Measurements from ENCODE around the gene NMNAT2. TPM values are rescaled to one million over a fixed set of nuclear protein-coding genes. Genes with fewer than 3 reads are reported as not detected.

Gene NMNAT2
- total and polyA plus RNA-seq, 2 donors (not counting 3 experiments of a cell fraction or from before 2014, with no cell fraction given): 0.28 to 0.38 TPM

GRCh38 chr1:183240526-183240825, 177.7 kb downstream of the NMNAT2 start:
- CTCF ChIA-PET: interaction anchor here (1.8 kb wide), 1 partner anchor 13 kb away, joined by 8 read pairs; no protein-coding TSS in a partner anchor
- no peak overlapping the region for H3K9ac ChIP-seq (replicated peaks; ENCODE audit: extremely low read depth, insufficient read depth, low read length)
- H3K4me1 ChIP-seq (ENCODE audit: control insufficient read depth, extremely low read depth, insufficient read depth, low read length): peaks cover 2% of the 10 kb centered on the region
- H3K9me1 ChIP-seq (replicated peaks; ENCODE audit: control insufficient read depth, extremely low read depth, insufficient read depth, low read length): no peaks in the 10 kb centered on the region
- H3K27ac ChIP-seq (ENCODE audit: insufficient read depth, low read depth, low read length): no peak overlapping the region
- intact Hi-C loops (cut with micrococcal nuclease): no loop called here
- H3K9me3 ChIP-seq (replicated peaks; ENCODE audit: control insufficient read depth, insufficient read depth, low read length): no peaks in the 10 kb centered on the region
- no TSS peak for BruUV-seq (replicated peaks)
- POLR2A ChIA-PET: no interaction called here
- FAIRE-seq (no peak), DNase-seq (ENCODE audit: low read depth, low spot score) (no peak)
- H3K79me2 ChIP-seq (ENCODE audit: control insufficient read depth, insufficient read depth, low read length): no peaks in the 10 kb centered on the region
- TF ChIP-seq CTCF (IDR thresholded peaks at IDR 0.05; ENCODE audit: extremely low read depth in 1 of 2, insufficient read depth in 1 of 2, low read depth in 1 of 2, low read length in 2 of 2): no peak
- no peak for TF ChIP-seq POLR2A (IDR thresholded peaks at IDR 0.05; ENCODE audit: low read depth, low read length)
- no peak for TF ChIP-seq JUN (IDR thresholded peaks at IDR 0.05; ENCODE audit: borderline replicate concordance, insufficient read depth, insufficient read length, low read depth)
- TF ChIP-seq EZH2 (IDR thresholded peaks at IDR 0.05; ENCODE audit: borderline replicate concordance, low read depth, low read length, severe bottlenecking): no peak
- TF ChIP-seq MYC (IDR thresholded peaks at IDR 0.05; ENCODE audit: low read depth, low read length): no peak
- no peak for TF ChIP-seq POLR2AphosphoS5 (IDR thresholded peaks at IDR 0.05; ENCODE audit: insufficient read depth, low read depth, low read length)
- no peak for TF ChIP-seq MAX (IDR thresholded peaks at IDR 0.05; ENCODE audit: insufficient read depth, insufficient read length)
- TF ChIP-seq GATA2 (IDR thresholded peaks at IDR 0.05; ENCODE audit: insufficient read depth, insufficient read length, low read depth, low read length): no peak
- no peak for TF ChIP-seq FOS (IDR thresholded peaks at IDR 0.05; ENCODE audit: borderline replicate concordance, insufficient read depth, low read length)
- H3K4me3 ChIP-seq (replicated peaks in 1 of 3; ENCODE audit: insufficient read depth in 1 of 3, low read depth in 1 of 3, low read length in 3 of 3): no peak overlapping the region
- no peak overlapping the region for H3K4me2 ChIP-seq (ENCODE audit: insufficient read depth, low read length)
- dilution Hi-C loops (cut with MboI; ENCODE audit: extremely low pct_ligation_motif_present, low sequenced_read_pairs): no loop called here
- H3K27me3 ChIP-seq (ENCODE audit: control insufficient read depth in 2 of 2, insufficient read depth in 2 of 2, low read length in 2 of 2): no peaks in the 10 kb centered on the region
- H3K36me3 ChIP-seq (ENCODE audit: control insufficient read depth in 2 of 2, extremely low read depth in 1 of 2, insufficient read depth in 2 of 2, low read length in 2 of 2): no peaks in the 10 kb centered on the region
- H2AFZ ChIP-seq (ENCODE audit: low read depth, low read length): no peak overlapping the region
- H4K20me1 ChIP-seq (replicated peaks; ENCODE audit: control insufficient read depth, extremely low read depth, insufficient read depth, low read length): no peaks in the 10 kb centered on the region
